CD4-positive, alpha-beta T cell treated with Interleukin-15 for 4 hours (primary cell): ENCODE measurements around the gene TPM2.

Source experiments
- DNase-seq: peaks from one replicate; pipeline ENCODE4 v3.0.0-alpha.2; 2020; ENCODE audit warnings: low spot score

The TPM2 gene

GRCh38 chr9:35696520-35697215, 6.9 kb upstream of the TPM2 start:
- peak; percentile 59 for DNase-seq

- DNase-seq, result no peak
Measured at GRCh38 chr9:35695943-35696401, 6.2 kb upstream of the TPM2 start.

- no peak for DNase-seq
Measured at GRCh38 chr9:35691757-35692301, 2.1 kb upstream of the TPM2 start.

GRCh38 chr9:35691334-35691650, 1.6 kb upstream of the TPM2 start:
- DNase-seq, result no peak

GRCh38 chr9:35690614-35691333, 1.0 kb upstream of the TPM2 start:
- peak; percentile 17 for DNase-seq

GRCh38 chr9:35690294-35690613, 529 bp upstream of the TPM2 start:
- DNase-seq, result no peak

- DNase-seq, result peak; percentile 18
Measured at GRCh38 chr9:35688558-35689541, 875 bp downstream of the TPM2 start.

- no peak for DNase-seq
Measured at GRCh38 chr9:35687972-35688557, 1.7 kb downstream of the TPM2 start.

- DNase-seq, result no peak
Measured at GRCh38 chr9:35687306-35687705, 2.4 kb downstream of the TPM2 start.

GRCh38 chr9:35686222-35687203, 3.2 kb downstream of the TPM2 start:
- no peak for DNase-seq

- DNase-seq, result no peak
Measured at GRCh38 chr9:35685506-35685905, 4.2 kb downstream of the TPM2 start.

- DNase-seq, result no peak
Measured at GRCh38 chr9:35684921-35685320, 4.8 kb downstream of the TPM2 start.

GRCh38 chr9:35683323-35683722, 6.4 kb downstream of the TPM2 start:
- DNase-seq, result no peak

GRCh38 chr9:35682520-35683315, 7.0 kb downstream of the TPM2 start:
- DNase-seq, result no peak

GRCh38 chr9:35682051-35682450, 7.7 kb downstream of the TPM2 start:
- DNase-seq, result no peak

GRCh38 chr9:35681341-35682002, 8.3 kb downstream of the TPM2 start:
- DNase-seq, result no peak

- DNase-seq, result no peak
Measured at GRCh38 chr9:35680331-35681105, 9.2 kb downstream of the TPM2 start.

GRCh38 chr9:35679766-35680330, 9.9 kb downstream of the TPM2 start:
- DNase-seq, result no peak
